ENCODE measurements around the gene IFT80. TPM values are rescaled to one million over a fixed set of nuclear protein-coding genes. Genes with fewer than 3 reads are reported as not detected.

Gene IFT80
- total RNA-seq, 1 donor, result 79.2 TPM

DNA sequence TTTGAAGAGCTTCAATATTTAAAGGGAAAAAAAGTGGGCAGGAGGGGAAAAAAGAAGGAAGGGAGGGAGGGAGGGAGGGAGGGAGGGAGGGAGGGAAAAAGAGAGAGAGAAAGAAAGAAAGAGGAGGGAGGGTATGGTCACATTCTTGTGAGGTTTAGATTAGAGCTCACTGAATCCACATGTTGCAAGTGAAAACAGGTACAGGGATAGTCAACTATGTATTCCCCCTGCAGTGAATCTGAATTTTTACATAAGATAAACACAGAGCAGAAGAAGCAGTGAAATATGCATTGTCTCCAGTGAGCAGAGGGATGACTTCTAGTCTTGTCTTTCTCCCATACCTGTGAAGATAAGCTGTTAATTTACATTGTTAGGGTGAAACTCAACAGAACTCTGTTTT is 84.0 kb downstream of the IFT80 start:
- no peak overlapping the region for H3K4me3 ChIP-seq (ENCODE audit: low read depth, low read length)
- no peak for TF ChIP-seq CTCF (IDR thresholded peaks at IDR 0.05; ENCODE audit: insufficient read depth, low read length)
- no peak for DNase-seq (ENCODE audit: low read depth)

DNA sequence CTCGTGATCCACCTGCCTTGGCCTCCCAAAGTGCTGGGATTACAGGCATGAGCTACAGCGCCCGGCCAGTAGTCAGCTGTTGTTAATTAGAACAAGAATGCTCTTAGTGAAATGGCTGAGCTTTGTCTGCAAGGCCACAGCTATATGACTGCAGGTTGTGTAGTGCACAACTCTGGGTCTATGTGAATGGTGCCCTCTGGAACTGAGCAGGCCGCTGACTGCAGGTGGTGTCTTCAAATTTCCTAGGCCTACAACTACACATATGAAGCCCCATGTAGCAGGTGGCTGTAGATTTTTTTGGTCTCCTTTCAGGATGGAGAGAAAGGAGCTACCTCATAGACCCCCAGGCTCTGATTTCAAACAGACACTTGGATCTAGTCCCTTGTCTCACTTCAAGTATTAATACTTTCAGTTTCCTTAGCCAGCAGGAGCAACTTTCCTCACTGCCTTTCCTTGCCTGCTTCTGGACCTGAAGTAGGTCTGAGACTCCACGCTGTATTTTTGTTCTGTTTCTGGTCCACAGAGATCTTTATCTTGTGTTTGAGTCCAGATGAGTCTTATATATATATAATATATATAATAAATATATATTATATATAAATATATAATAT is 86.9 kb downstream of the IFT80 start:
- TF ChIP-seq CTCF (IDR thresholded peaks at IDR 0.05; ENCODE audit: insufficient read depth, low read length), result no peak
- no peak for DNase-seq (ENCODE audit: low read depth)
- H3K4me3 ChIP-seq (ENCODE audit: low read depth, low read length), result no peak overlapping the region

DNA sequence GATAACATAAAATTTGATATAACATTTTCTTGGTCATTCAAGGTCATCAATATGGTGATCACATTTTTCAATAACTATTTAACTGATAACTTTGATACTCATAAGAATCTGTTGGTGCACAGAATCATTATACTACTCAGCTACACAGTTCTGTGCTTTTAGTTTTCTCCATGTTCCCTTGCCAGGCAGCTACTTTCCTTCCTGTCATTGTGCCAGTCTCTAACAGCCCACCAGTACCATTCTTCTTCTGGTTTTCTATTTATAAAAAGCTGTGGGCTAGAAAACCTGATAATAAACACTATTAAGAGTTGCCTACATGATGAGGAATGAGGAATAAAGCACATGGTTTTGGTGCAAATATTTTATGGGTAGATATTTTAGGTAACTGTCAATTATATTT is 96.2 kb downstream of the IFT80 start:
- no peak overlapping the region for H3K4me3 ChIP-seq (ENCODE audit: low read depth, low read length)
- TF ChIP-seq CTCF (IDR thresholded peaks at IDR 0.05; ENCODE audit: insufficient read depth, low read length), result no peak
- no peak for DNase-seq (ENCODE audit: low read depth)

DNA sequence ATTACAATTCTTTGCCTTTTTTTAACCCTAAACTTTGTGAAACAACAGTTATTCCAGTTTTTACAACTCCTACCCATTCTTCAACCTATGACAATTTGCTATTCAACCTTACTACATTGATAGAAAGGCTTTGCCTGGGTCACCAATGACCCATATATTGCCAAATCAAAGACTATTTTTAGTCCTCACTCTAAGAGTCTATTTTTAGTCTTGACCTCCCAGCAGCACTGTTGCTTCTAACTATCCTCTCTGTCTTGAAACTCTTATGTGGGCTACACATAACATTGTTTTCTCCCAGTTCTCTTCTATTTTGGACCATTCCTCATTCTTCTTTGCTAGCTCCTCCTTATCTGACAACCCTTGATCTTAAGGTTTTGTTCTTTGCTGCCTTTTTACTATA is 102.4 kb downstream of the IFT80 start:
- peak; percentile 28 for DNase-seq (ENCODE audit: low read depth)
- no peak overlapping the region for H3K4me3 ChIP-seq (ENCODE audit: low read depth, low read length)
- TF ChIP-seq CTCF (IDR thresholded peaks at IDR 0.05; ENCODE audit: insufficient read depth, low read length), result no peak

DNA sequence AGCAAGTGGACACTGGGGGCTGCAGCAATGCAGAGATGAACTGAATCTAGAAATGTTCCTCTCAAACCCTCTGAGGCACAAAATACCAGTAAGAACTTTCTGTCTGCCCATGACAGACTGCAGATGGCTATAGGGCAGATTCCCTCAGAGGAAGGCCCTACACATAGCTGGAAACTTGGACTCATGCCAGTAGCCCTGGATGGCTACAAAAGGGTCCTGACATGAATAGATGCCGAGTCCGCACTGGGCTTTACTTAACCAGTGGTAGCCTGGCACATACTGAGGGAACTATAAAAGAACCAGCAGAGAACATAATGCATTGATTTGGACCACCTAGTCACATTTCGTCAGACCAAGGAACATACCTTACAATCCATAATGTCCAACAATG is 107.1 kb downstream of the IFT80 start:
- TF ChIP-seq CTCF (IDR thresholded peaks at IDR 0.05; ENCODE audit: insufficient read depth, low read length), result no peak

DNA sequence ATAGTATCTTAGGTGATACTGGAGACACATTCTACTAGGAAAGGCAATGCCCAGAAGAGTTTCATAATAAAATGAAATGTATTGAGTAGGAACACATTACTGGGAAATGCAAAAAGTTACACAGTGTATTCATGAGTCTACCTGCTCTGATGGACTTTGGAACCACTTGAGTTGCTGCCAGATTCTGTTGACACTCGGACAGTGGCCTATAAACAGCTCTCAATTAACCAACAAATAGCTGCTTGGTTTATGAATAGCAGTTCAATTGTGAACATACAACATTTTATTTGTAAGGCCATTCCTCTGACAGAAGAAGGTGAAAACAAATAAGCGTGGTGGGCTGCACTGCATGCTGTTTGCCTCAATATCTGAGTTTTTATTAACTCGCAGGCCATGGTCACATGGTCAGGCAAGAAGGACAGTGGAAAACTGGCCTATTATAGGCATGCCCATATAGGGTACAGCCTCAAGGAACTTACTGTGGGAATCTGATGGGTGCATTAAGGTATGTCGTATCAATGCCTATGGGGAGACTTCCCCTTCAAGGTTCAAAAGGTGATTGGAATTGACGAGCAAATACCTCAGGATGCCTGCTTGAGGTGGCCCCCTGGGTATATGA is 107.6 kb downstream of the IFT80 start:
- TF ChIP-seq CTCF (IDR thresholded peaks at IDR 0.05; ENCODE audit: insufficient read depth, low read length), result no peak
- no peak overlapping the region for H3K4me3 ChIP-seq (ENCODE audit: low read depth, low read length)
- DNase-seq (ENCODE audit: low read depth), result no peak

More for the DNA sequence above, 107.1 kb downstream of the IFT80 start:
- DNase-seq (ENCODE audit: low read depth), result no peak
- no peak overlapping the region for H3K4me3 ChIP-seq (ENCODE audit: low read depth, low read length)

GRCh38 chr3:160287666-160288065 is 111.4 kb downstream of the IFT80 start:
- DNase-seq (ENCODE audit: low read depth), result peak; percentile 19

More at GRCh38 chr3:160287666-160288065, 111.4 kb downstream of the IFT80 start:
- TF ChIP-seq CTCF (IDR thresholded peaks at IDR 0.05; ENCODE audit: insufficient read depth, low read length), result no peak
- no peak overlapping the region for H3K4me3 ChIP-seq (ENCODE audit: low read depth, low read length)
